ENCODE data around the gene PDE4B.
"Not testable (repeated sequence)": the region's sequence is repeated elsewhere in the genome, so short reads cannot be mapped to it uniquely, and the experiment has no call there.

The PDE4B gene

DNA sequence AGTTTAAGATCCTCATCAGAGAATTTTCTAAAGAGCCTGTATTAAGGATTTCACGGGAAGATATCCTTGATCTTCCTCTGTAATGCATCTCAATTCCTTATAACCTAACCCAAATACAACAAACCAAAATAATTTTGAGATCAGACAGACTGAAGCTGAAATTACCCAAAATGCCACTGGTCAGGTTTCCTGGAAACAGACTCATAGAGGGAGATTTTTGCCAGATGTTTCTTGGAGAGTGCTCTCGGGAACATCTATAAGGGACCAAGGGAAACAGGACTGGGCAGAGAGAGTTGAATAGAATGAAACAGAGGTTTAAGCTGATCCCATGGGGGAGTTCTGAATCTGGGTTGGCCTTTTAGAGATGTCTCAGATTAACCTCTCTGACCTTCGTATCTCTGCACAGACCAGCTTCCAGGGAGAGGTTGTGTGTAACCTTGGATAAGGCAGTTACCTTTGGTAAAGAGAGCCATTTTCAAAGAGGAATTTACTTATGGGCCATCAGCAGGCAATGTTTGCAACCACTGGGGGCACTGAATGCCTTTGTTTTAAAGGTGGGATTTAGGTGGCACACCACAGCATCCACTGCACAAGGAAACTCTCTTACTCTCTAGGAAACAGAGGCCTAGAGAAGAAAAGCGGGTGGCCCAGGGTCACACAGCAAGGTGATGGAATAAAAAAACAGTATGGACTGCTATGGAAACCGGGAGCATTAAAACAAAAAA, 610.5 kb downstream of the PDE4B start:
- DNase-seq (ENCODE audit: low read depth in 2 of 2, low spot score in 1 of 2), result no peak

DNA sequence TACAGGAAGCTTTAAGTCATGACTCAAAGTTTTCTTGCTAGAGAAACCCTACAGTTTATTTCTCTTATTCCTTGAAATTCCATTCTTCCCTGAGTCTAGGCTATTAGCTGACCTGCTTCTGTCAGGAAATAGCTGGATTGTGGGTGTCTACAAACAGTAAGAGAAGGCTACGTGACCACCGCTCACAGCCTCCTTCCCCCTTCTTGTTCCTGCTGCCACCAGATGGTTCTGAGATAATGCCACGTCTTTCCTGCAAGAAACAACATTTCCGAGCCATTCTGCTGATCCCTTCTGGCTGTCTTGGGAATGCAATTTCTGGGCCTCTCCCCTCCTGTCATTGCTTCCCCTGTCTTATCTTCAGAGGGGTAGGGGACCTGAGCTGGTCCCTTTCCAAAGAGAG, 612.4 kb downstream of the PDE4B start:
- no peak for DNase-seq (ENCODE audit: low read depth in 2 of 2, low spot score in 1 of 2)

DNA sequence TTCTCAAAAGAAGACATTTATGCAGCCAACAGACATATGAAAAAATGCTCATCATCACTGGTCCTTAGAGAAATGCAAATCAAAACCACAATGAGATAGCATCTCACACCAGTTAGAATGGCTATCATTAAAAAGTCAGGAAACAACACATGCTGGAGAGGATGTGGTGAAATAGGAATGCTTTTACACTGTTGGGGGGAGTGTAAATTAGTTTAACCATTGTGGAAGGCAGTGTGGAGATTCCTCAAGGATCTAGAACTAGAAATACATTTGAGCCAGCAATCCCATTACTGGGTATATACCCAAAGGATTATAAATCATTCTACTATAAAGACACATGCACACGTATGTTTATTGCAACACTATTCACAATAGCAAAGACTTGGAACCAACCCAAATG, 618.8 kb downstream of the PDE4B start:
- DNase-seq (ENCODE audit: low read depth in 2 of 2, low spot score in 1 of 2), result not testable (repeated sequence)

DNA sequence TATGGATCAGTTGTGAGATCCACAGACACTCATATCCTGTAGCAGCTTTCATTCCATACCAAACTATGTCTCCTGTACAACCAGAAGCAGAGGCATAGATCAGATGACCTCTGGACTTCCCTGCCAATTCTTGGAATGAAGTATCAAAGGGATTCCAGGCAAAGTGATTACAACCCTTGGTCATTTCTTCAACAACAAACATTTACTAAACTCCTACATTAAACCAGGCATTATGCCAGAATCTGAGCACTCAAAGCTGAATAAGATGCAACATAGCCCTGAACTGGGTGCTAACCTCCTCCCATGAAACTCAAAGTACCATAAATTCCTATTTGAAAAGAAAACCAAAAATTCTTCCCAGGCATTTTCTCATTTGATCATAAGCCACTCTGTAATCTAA, 620.0 kb downstream of the PDE4B start:
- DNase-seq (ENCODE audit: low read depth in 2 of 2, low spot score in 1 of 2), result no peak

DNA sequence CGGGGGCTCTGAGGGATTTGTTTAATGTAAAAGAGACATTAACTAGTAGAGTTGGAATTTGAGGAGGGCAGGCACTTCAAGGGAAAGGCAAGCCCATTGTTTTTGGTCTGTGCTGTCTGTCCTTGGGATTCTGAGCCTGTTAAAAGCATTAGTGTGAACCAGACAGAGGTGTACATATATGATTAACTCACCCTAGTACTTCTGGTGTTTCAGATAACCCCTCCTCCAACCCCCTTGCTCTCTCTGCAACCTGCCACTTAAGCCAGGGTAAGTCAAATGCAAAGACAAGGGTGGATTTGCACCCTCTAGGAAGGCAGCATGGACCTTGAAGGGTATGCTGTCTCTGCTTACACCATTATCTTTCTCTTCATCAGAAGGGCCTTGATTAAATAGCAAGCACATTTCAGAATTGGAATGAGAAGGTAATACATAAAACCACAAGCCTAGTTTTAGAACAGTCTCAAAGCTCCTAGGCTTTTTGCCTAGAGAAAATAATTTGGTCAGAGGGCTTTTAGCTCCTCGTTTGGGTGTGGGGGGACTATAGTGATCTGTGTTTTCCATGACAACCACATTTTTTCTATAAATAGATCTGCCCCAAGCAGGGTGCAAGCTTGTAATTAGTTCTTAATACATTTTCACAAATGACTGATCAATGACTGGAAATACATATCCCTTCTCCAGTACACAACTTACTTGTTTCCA, 620.6 kb downstream of the PDE4B start:
- no peak for DNase-seq (ENCODE audit: low read depth in 2 of 2, low spot score in 1 of 2)

DNA sequence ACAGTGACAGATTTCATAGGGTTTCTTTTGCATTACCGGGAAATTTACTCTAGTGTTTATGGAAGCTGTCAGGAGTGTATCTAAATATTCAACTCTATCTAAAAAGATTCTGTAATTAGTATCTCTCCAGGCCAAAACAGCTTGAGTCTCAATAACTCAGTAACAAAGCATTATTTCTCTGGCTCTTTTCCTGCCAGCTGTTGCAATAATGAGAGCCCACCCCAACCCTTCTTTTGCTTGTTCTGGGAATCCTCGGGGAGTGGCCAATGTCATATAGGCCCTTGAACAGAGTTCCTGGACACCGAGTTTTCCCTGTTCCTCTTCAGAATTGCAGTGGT, 621.1 kb downstream of the PDE4B start:
- DNase-seq (ENCODE audit: low read depth in 2 of 2, low spot score in 1 of 2), result no peak

DNA sequence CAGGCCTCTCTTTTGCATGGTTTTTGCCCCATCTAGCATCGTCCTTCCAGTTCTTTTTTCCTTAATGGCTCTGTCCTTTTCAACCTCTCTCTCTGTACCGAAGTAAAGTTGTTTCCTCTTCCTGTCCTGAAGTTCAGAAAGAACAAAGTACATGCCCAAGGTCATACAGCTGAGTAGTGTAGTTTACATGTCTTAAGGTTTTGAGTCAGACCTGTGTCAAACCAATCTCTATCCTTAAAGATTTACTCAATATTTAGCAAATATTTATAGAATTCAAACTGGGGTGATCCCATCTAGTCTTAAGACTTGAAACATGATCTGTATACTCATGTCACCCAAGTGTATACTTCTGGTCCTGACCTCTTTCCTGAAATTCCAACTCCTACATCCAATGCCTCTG, 622.6 kb downstream of the PDE4B start:
- no peak for DNase-seq (ENCODE audit: low read depth in 2 of 2, low spot score in 1 of 2)

DNA sequence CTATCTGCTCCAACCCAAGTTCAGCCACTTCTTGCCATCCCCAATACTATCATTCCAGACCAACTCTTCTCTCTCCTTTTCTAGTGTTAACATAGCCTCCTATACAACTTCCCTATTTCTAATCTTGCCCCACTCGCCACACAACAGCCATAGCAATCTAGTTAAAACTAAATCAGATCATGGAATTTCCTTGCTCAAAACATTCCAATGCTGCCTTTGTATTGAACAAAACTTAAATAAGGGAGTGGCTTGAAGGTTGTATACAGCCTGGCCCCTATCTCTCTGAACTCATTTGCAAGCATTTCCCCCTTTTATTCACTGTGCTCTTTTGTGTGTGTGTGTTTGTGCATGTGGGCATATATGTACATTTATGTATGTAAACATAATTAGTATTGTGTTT, 623.2 kb downstream of the PDE4B start:
- DNase-seq (ENCODE audit: low read depth in 2 of 2, low spot score in 1 of 2), result no peak

DNA sequence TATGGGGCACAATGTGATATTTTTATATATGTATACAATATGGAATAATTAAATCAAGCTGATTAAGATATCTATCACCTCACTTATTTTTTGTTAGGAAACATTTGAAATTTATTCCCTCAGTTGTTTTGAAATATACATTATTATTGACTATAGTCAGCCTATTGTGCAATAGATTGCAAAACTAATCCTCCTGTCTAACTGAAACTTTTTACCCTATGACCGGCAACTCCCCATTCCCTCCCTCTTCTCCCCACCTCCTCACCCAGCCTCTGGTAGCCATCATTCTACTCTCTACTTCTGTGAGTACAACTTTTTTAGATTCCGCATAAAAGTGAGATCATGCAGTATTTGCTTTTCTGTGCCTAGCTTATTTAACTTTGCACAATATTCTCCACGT, 623.6 kb downstream of the PDE4B start:
- no peak for DNase-seq (ENCODE audit: low read depth in 2 of 2, low spot score in 1 of 2)

DNA sequence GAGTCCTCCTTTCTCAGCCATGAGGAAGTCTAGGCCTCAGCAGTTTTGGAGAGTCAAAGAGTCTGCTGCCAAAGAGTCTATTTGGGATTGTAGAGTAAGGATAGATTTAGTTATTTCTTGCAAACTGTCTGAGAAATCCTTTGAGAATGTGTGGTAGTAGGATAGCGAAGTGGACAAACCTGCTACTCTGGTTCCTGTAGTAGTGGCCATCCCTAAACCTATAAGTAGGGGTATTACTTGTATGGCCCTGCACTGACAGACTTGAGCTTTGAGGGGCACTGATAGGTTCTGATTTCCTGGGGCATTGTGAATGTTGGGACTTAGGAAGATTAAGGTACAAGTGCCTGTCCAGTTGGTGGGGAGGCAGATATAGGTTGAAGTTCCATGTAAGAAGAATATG, 625.3 kb downstream of the PDE4B start:
- DNase-seq (ENCODE audit: low read depth in 2 of 2, low spot score in 1 of 2), result no peak

DNA sequence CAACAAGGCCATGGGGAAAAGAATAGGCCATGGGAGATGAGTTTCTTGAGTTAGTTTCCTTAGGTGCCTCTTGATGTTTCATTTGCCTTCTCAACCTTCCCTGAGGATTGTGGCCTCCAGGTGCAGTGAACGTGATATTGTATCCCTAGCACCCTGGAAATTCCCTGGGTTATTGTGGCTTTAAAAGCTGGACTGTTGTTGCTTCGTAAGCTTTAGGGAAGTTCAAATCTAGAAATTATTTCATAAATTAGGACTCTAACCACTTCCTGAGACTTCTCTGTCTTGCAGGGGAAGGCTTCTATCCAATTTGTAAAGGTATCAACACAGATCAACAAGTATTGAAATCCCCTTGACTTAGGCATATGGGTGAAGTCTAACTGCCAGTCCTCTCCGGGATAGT, 627.5 kb downstream of the PDE4B start:
- not testable (repeated sequence) for DNase-seq (ENCODE audit: low read depth in 2 of 2, low spot score in 1 of 2)

DNA sequence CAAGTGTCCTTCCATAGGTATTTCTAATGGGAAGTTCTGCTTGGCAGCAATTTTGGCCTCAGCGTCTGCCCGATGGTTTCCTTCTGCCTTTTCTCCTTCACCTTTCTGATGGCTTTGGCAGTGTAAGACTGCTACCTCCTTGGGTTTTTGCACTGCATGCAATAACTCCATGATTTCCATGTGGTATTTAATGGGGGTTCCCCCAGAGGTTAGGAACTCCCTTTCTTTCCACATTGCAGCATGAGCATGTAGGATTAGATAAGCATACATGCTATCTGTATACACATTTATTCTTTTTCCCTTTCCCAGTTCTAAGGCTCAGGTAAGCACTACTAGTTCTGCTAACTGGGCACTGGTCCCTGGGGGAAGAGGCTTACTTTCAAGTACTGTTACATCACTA, 628.2 kb downstream of the PDE4B start:
- DNase-seq (ENCODE audit: low read depth in 2 of 2, low spot score in 1 of 2), result not testable (repeated sequence)

DNA sequence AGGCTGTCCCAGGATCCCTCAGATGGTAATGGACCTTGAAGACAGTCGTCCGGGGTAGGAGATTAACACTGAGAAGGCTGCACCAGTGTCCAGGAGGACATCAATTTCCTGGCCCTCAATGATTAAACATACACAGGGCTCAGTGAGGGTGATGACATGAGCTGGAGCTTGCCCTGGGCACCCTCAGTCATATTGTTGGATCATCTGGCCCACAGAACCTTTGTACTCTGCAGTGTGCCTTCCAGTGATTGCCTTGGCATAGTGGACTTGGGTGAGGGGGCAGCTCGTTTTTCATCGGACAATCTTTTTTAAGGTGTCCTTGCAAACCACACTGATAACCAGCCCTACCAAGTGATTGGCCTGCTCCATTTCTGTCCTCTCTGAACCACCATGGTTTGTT, 630.1 kb downstream of the PDE4B start:
- no peak for DNase-seq (ENCODE audit: low read depth in 2 of 2, low spot score in 1 of 2)

Data from stimulated activated CD8-positive, alpha-beta memory T cell treated with anti-CD3 and anti-CD28 coated beads, Interleukin-4, amount 100 ng/mL, for 4 hours (primary cell).